H1 (cell line): ENCODE measurements around the gene CFAP221. TPM values are rescaled to one million over a fixed set of nuclear protein-coding genes. Genes with fewer than 3 reads are reported as not detected.

Experiments
- CTCF ChIA-PET: fragments of 300-600 bp; sonication (Branson Sonifier 250); formaldehyde crosslinking; loops from one replicate; lab custom pipeline; 2021; ENCODE audit not compliant: partially characterized antibody; lab: Charles Lee
- POLR2A ChIA-PET: fragments of 300-600 bp; sonication (Branson Sonifier 250); formaldehyde crosslinking; loops from one replicate; lab custom pipeline; 2021; ENCODE audit warnings: inconsistent platforms; ENCODE audit not compliant: partially characterized antibody; lab: Charles Lee
- DNase-seq, 2 experiments: peaks; one replicate each; pipeline versions ENCODE4 v3.0.0 to v3.0.0-alpha.2; 2010 to 2022; ENCODE audit warnings: low spot score in 2 of 2, low read depth in 1 of 2, mixed read lengths in 1 of 2
- FAIRE-seq: peaks from 2 replicates; lab custom pipeline; 2011; peaks lifted over from hg19 to GRCh38; lab: Jason Lieb, UNC
- H2AFZ ChIP-seq: 2 replicates; pipeline ENCODE4 v1.8.1; 2012; ENCODE audit warnings: low read length, inconsistent platforms
- H2AK5ac ChIP-seq: 2 replicates; pipeline ENCODE4 v1.6.1; 2013; ENCODE audit warnings: low read depth, low read length
- H2BK120ac ChIP-seq: replicated peaks from 2 replicates; pipeline ENCODE3; 2013; ENCODE audit warnings: low read depth, low read length, inconsistent platforms
- H2BK12ac ChIP-seq: 2 replicates; pipeline ENCODE4 v1.6.1; 2013; ENCODE audit warnings: low read depth, low read length
- H2BK15ac ChIP-seq: 2 replicates; pipeline ENCODE4 v1.6.1; 2013; ENCODE audit warnings: low read length
- H2BK20ac ChIP-seq: 2 replicates; pipeline ENCODE4 v1.6.1; 2013; ENCODE audit warnings: low read length
- H2BK5ac ChIP-seq: 2 replicates; pipeline ENCODE4 v1.6.1; 2013; ENCODE audit warnings: low read depth, low read length
- H3K14ac ChIP-seq: 2 replicates; pipeline ENCODE4 v1.6.1; 2013; ENCODE audit warnings: inconsistent platforms; ENCODE audit not compliant: insufficient read length
- H3K18ac ChIP-seq: 2 replicates; pipeline ENCODE4 v1.6.1; 2013; ENCODE audit warnings: low read length; ENCODE audit errors: extremely low read depth
- H3K23ac ChIP-seq: 2 replicates; pipeline ENCODE4 v1.6.1; 2013; ENCODE audit warnings: inconsistent platforms; ENCODE audit not compliant: insufficient read length
- H3K23me2 ChIP-seq: 2 replicates; pipeline ENCODE4 v1.6.1; 2013; ENCODE audit warnings: low read depth, low read length
- H3K27ac ChIP-seq: 2 replicates; pipeline ENCODE4 v1.6.1; 2011; ENCODE audit warnings: low read depth, low read length, inconsistent platforms
- H3K27me3 ChIP-seq, 4 experiments: replicated peaks in 1 of 4; 1 replicate in 1 of 4; 2 replicates in 3 of 4; pipeline versions ENCODE4 v1.6.1 to v1.8.1; 2011 to 2013; ENCODE audit warnings: low read length in 3 of 4, mild to moderate bottlenecking in 3 of 4, inconsistent platforms in 2 of 4, mixed read lengths in 2 of 4, moderate library complexity in 1 of 4; ENCODE audit not compliant: control insufficient read depth in 3 of 4, insufficient read depth in 3 of 4; ENCODE audit errors: extremely low read depth in 1 of 4
- H3K36me3 ChIP-seq, 4 experiments: 2 replicates each; pipeline versions ENCODE4 v1.6.1 to v1.8.1; 2011 to 2013; ENCODE audit warnings: mild to moderate bottlenecking in 4 of 4, low read length in 3 of 4, moderate library complexity in 2 of 4, control low read depth in 1 of 4, inconsistent platforms in 1 of 4; ENCODE audit not compliant: insufficient read depth in 4 of 4, control insufficient read depth in 2 of 4
- H3K4ac ChIP-seq: replicated peaks from 2 replicates; pipeline ENCODE3; 2013; ENCODE audit warnings: low read length, low read depth, mixed read lengths, inconsistent platforms; ENCODE audit not compliant: insufficient read length
- H3K4me1 ChIP-seq, 4 experiments: replicated peaks in 1 of 4; 1 replicate in 1 of 4; 2 replicates in 3 of 4; pipeline versions ENCODE4 v1.6.1 to v1.8.1; 2011 to 2013; ENCODE audit warnings: low read length in 3 of 4, inconsistent platforms in 2 of 4, mixed read lengths in 1 of 4; ENCODE audit not compliant: insufficient read depth in 4 of 4, control insufficient read depth in 3 of 4
- H3K4me2 ChIP-seq, 2 experiments: 2 replicates each; pipeline versions ENCODE4 v1.6.1 to v1.8.1; 2011 to 2013; ENCODE audit warnings: low read depth in 2 of 2, low read length in 2 of 2, control low read depth in 1 of 2, inconsistent platforms in 1 of 2, mild to moderate bottlenecking in 1 of 2; ENCODE audit not compliant: insufficient read depth in 1 of 2
- H3K4me3 ChIP-seq, 4 experiments: fragments of 200-600, 300-600 bp in 1 of 4; sonication (generic), shearing (Covaris generic), sonication (Bioruptor Twin) in 1 of 4; 2 replicates each; pipeline versions ENCODE4 v1.5.1 to v1.8.1; 2011 to 2016; ENCODE audit warnings: low read length in 4 of 4, low read depth in 3 of 4, control low read depth in 2 of 4, inconsistent platforms in 2 of 4, mild to moderate bottlenecking in 2 of 4, mixed read lengths in 1 of 4, moderate library complexity in 1 of 4; ENCODE audit not compliant: insufficient read depth in 2 of 4; ENCODE audit errors: extremely low read depth in 1 of 4
- H3K56ac ChIP-seq: replicated peaks from 2 replicates; pipeline ENCODE3; 2013; ENCODE audit warnings: low read depth, mild to moderate bottlenecking, mixed read lengths, low read length, inconsistent platforms; ENCODE audit not compliant: insufficient read length
- H3K79me1 ChIP-seq: 2 replicates; pipeline ENCODE4 v1.6.1; 2013; ENCODE audit warnings: low read depth, low read length, control low read depth
- H3K79me2 ChIP-seq, 2 experiments: 2 replicates each; pipeline versions ENCODE4 v1.6.1 to v1.8.1; 2012 to 2013; ENCODE audit warnings: low read length in 2 of 2, mild to moderate bottlenecking in 2 of 2, inconsistent platforms in 1 of 2; ENCODE audit not compliant: insufficient read depth in 2 of 2, control insufficient read depth in 1 of 2
- H3K9ac ChIP-seq, 4 experiments: replicated peaks in 1 of 4; 1 replicate in 1 of 4; 2 replicates in 3 of 4; pipeline versions ENCODE4 v1.6.1 to v1.8.1; 2011 to 2013; ENCODE audit warnings: low read depth in 3 of 4, low read length in 3 of 4, control low read depth in 2 of 4, mild to moderate bottlenecking in 2 of 4, moderate library complexity in 2 of 4, inconsistent platforms in 1 of 4; ENCODE audit errors: extremely low read depth in 1 of 4
- H3K9me3 ChIP-seq, 2 experiments: 2 replicates each; pipeline versions ENCODE4 v1.6.1 to v1.8.1; 2012 to 2013; ENCODE audit warnings: mild to moderate bottlenecking in 2 of 2, moderate library complexity in 2 of 2, control low read depth in 1 of 2, inconsistent platforms in 1 of 2, low read depth in 1 of 2, low read length in 1 of 2, mixed read lengths in 1 of 2; ENCODE audit not compliant: insufficient read depth in 2 of 2
- H4K20me1 ChIP-seq, 2 experiments: replicated peaks in 1 of 2; 2 replicates each; pipeline versions ENCODE3 to v1.8.1; 2011 to 2013; ENCODE audit warnings: inconsistent platforms in 2 of 2, low read length in 2 of 2, mild to moderate bottlenecking in 1 of 2; ENCODE audit not compliant: insufficient read depth in 2 of 2, control insufficient read depth in 1 of 2
- H4K5ac ChIP-seq: 2 replicates; pipeline ENCODE4 v1.6.1; 2013; ENCODE audit warnings: low read length, low read depth, mixed read lengths, inconsistent platforms; ENCODE audit not compliant: insufficient read length
- H4K8ac ChIP-seq: 2 replicates; pipeline ENCODE4 v1.8.0; 2013; ENCODE audit warnings: mild to moderate bottlenecking, moderate library complexity, low read length, inconsistent platforms; ENCODE audit not compliant: insufficient read depth; ENCODE audit errors: extremely low read depth
- H4K91ac ChIP-seq: replicated peaks from 2 replicates; pipeline ENCODE3; 2013; ENCODE audit warnings: low read length, mixed read lengths, inconsistent platforms; ENCODE audit not compliant: insufficient read length
- BCL11A ChIP-seq, 2 experiments: IDR thresholded peaks; one replicate each; pipeline ENCODE4 v1.6.1; 2011; ENCODE audit warnings: low read depth in 2 of 2, low read length in 2 of 2, mild to moderate bottlenecking in 2 of 2
- BRCA1 ChIP-seq: IDR thresholded peaks from 2 replicates; pipeline ENCODE4 v1.6.1; 2012; ENCODE audit warnings: low read depth, low read length, improper control_type of control experiment
- EP300 ChIP-seq, 2 experiments: IDR thresholded peaks; 1 replicate in 1 of 2; 2 replicates in 1 of 2; pipeline ENCODE4 v1.6.1; 2011 to 2012; ENCODE audit warnings: low read depth in 2 of 2, low read length in 2 of 2, mild to moderate bottlenecking in 2 of 2, borderline replicate concordance in 1 of 2, inconsistent platforms in 1 of 2, moderate library complexity in 1 of 2
- EZH2 ChIP-seq: fragments of 200-600 bp; sonication (generic); IDR thresholded peaks from 2 replicates; pipeline ENCODE4 v1.7.1; 2012; ENCODE audit warnings: low read depth, mild to moderate bottlenecking, moderate library complexity, low read length, inconsistent platforms; ENCODE audit not compliant: severe bottlenecking
- JUND ChIP-seq: IDR thresholded peaks from 2 replicates; pipeline ENCODE4 v1.6.1; 2011; ENCODE audit warnings: mild to moderate bottlenecking, improper control_type of control experiment, low read length
- POLR2A ChIP-seq, 2 experiments: IDR thresholded peaks; 1 replicate in 1 of 2; 2 replicates in 1 of 2; pipeline ENCODE4 v1.6.1; 2011; ENCODE audit warnings: low read depth in 2 of 2, low read length in 2 of 2, mild to moderate bottlenecking in 2 of 2; ENCODE audit errors: control extremely low read depth in 1 of 2
- POLR2AphosphoS5 ChIP-seq: IDR thresholded peaks from 2 replicates; pipeline ENCODE4 v1.6.1; 2011; ENCODE audit warnings: low read depth, low read length
- SP1 ChIP-seq: IDR thresholded peaks from 2 replicates; pipeline ENCODE4 v1.6.1; 2011; ENCODE audit warnings: low read depth, low read length
- TAF1 ChIP-seq: IDR thresholded peaks from 2 replicates; pipeline ENCODE4 v1.6.1; 2011; ENCODE audit warnings: mild to moderate bottlenecking, low read depth, low read length
- WGBS, 2 experiments: shearing (Covaris generic) in 1 of 2; methylation state at CpG; one replicate each; pipeline versions ENCODE4 v1.1.6 to v1.1.7; 2013 to 2015; ENCODE audit warnings: low lambda C conversion rate in 2 of 2, mixed read lengths in 2 of 2, inconsistent platforms in 1 of 2, low coverage in 1 of 2, missing lambda C conversion rate in 1 of 2; ENCODE audit not compliant: insufficient replicate concordance in 2 of 2, insufficient coverage in 1 of 2, insufficient read length in 1 of 2; ENCODE audit errors: extremely low coverage in 1 of 2, missing lambda C conversion rate in 1 of 2; 5-methylcytosine and 5-hydroxymethylcytosine counted together
- polyA plus RNA-seq, 7 experiments: library from polyadenylated mRNA; depleted of rRNA in 3 of 7; stranded (reverse) in 5 of 7; unstranded in 2 of 7; fragments of >200 nt in 5 of 7; fragments of 200-250 nt in 2 of 7; gene quantifications; 1 replicate in 5 of 7; 2 replicates in 1 of 7; 4 replicates in 1 of 7; pipeline versions ENCODE4 v1.2.1 to v1.2.3, GENCODE V29; 2011 to 2013; ENCODE audit warnings: missing spikeins in 2 of 7, mixed read lengths in 2 of 7
- total RNA-seq: library from RNA; stranded (reverse); fragmentation: NEBNext Ultra II Directional; extraction: Animal tissue kit (Norgen Biotek cat#: 25700); gene quantifications from 2 replicates; pipeline ENCODE4 v1.2.1, GENCODE V29; 2021

Gene CFAP221
- total and polyA plus RNA-seq, 2 of the 8 experiments (the other 6 are each of a cell fraction or from before 2014, with no cell fraction given) = 0.14 to 0.71 TPM

- Histone ChIP-seq H2BK15ac (no peak overlapping the region), H3K4me2 (no peak overlapping the region), H3K36me3 (no peaks in the 10 kb centered on the region), H2AFZ (no peak overlapping the region), H4K20me1 (no peaks in the 10 kb centered on the region), H3K4me1 (no peaks in the 10 kb centered on the region), H4K91ac (no peak overlapping the region), H3K14ac (no peak overlapping the region), H3K56ac (no peak overlapping the region), H4K8ac (no peak overlapping the region), H3K9ac (no peak overlapping the region), H3K79me2 (no peaks in the 10 kb centered on the region), H2BK20ac (no peak overlapping the region), H2AK5ac (no peak overlapping the region), H2BK5ac (no peak overlapping the region), H3K27me3 (no peaks in the 10 kb centered on the region), H3K4me3 (no peak overlapping the region), H2BK120ac (no peak overlapping the region), H3K23me2 (no peaks in the 10 kb centered on the region), H3K27ac (no peak overlapping the region), H3K18ac (no peak overlapping the region), H3K79me1 (no peaks in the 10 kb centered on the region), H4K5ac (no peak overlapping the region), H3K4ac (no peak overlapping the region), H2BK12ac (no peak overlapping the region), H3K9me3 (no peaks in the 10 kb centered on the region), H3K23ac (no peak overlapping the region)
- ChIA-PET POLR2A (no interaction called here), CTCF (no interaction called here)
- no peak for FAIRE-seq
- WGBS, 2 experiments = 87% methylated on average over 3 of the region's 3 CpGs; no CpG with 5 or more reads in 1 of the 2 experiments
- DNase-seq = no peak
- TF ChIP-seq EZH2 = no peak
- no peak for TF ChIP-seq TAF1
- TF ChIP-seq JUND = no peak
- no peak for TF ChIP-seq EP300 (IDR thresholded peaks at IDR 0.05; ENCODE audit: borderline replicate concordance in 1 of 2, low read depth in 2 of 2, low read length in 2 of 2)
- no peak for TF ChIP-seq BRCA1
- TF ChIP-seq BCL11A (IDR thresholded peaks at IDR 0.05; ENCODE audit: low read depth in 2 of 2, low read length in 2 of 2) = no peak
- no peak for TF ChIP-seq SP1
- TF ChIP-seq POLR2AphosphoS5 = no peak
- TF ChIP-seq POLR2A (IDR thresholded peaks at IDR 0.05; ENCODE audit: control extremely low read depth in 1 of 2, low read depth in 2 of 2, low read length in 2 of 2) = no peak
These were observed 32.3 kb upstream of the CFAP221 start for GRCh38 chr2:119511989-119512388.
